HepG2 (cell line): Measurements from ENCODE around the gene CELF4. TPM values are rescaled to one million over a fixed set of nuclear protein-coding genes. Genes with fewer than 3 reads are reported as not detected.

Experiments used
- ATAC-seq: fragments of 200-7000 bp; cut with Tn5 transposase; 3 replicates; pipeline ENCODE4 v1.9.1; 2020; ENCODE audit warnings: mild to moderate bottlenecking, moderate library complexity
- BruUV-seq: library from RNA; stranded (reverse); fragments of 400-500 nt; replicated peaks from 2 replicates; lab custom pipeline; 2021; lab: Mats Ljungman, UMichigan
- CTCF ChIA-PET: fragments of 300-600 bp; formaldehyde crosslinking; extraction: SDS; loops from one replicate; lab custom pipeline; 2021; ENCODE audit warnings: low total read pairs, inconsistent platforms, low intra/inter-chr PET ratio; lab: Yijun Ruan, JAX
- POLR2A ChIA-PET: fragments of 350-600 bp; sonication (Branson Sonifier 250); formaldehyde crosslinking; loops from one replicate; lab custom pipeline; 2020; ENCODE audit warnings: antibody characterized with exemption, inconsistent platforms; lab: Yijun Ruan, JAX
- DNase-seq: peaks from one replicate; pipeline ENCODE4 v3.0.0-alpha.2; 2015; ENCODE audit warnings: low spot score
- FAIRE-seq: peaks from 3 replicates; lab custom pipeline; 2011; peaks lifted over from hg19 to GRCh38; lab: Jason Lieb, UNC
- H2AFZ ChIP-seq: one replicate; pipeline ENCODE4 v1.6.1; 2011; ENCODE audit warnings: low read length, inconsistent platforms
- H3K27ac ChIP-seq: fragments of 300-600 bp; 3 replicates; pipeline ENCODE4 v1.8.0; 2011; ENCODE audit warnings: mixed run types, mild to moderate bottlenecking, mixed read lengths, low read length, inconsistent platforms; ENCODE audit not compliant: insufficient read depth; ENCODE audit errors: extremely low read length
- H3K27me3 ChIP-seq, 2 experiments: fragments of 200-600 bp in 1 of 2; 2 replicates in 1 of 2; 3 replicates in 1 of 2; pipeline versions ENCODE4 v1.6.0 to v1.8.0; 2011; ENCODE audit warnings: low read length in 2 of 2, mild to moderate bottlenecking in 2 of 2, moderate library complexity in 2 of 2, inconsistent platforms in 1 of 2; ENCODE audit not compliant: insufficient read depth in 2 of 2, control insufficient read depth in 1 of 2
- H3K36me3 ChIP-seq, 2 experiments: fragments of 200-600 bp in 1 of 2; replicated peaks in 1 of 2; 2 replicates in 1 of 2; 3 replicates in 1 of 2; pipeline versions ENCODE4 v1.5.1 to v1.8.0; 2011; ENCODE audit warnings: low read length in 2 of 2, inconsistent platforms in 1 of 2; ENCODE audit not compliant: insufficient read depth in 2 of 2, control insufficient read depth in 1 of 2
- H3K4me1 ChIP-seq: 2 replicates; pipeline ENCODE4 v1.5.1; 2012; ENCODE audit warnings: low read length, inconsistent platforms; ENCODE audit not compliant: insufficient read depth
- H3K4me2 ChIP-seq: 2 replicates; pipeline ENCODE4 v1.6.0; 2011; ENCODE audit warnings: low read depth, low read length, inconsistent platforms
- H3K4me3 ChIP-seq, 3 experiments: fragments of 200-600 bp in 1 of 3; sonication (generic), shearing (Covaris generic) in 1 of 3; replicated peaks in 1 of 3; 2 replicates each; pipeline ENCODE4 v1.5.1; 2011 to 2016; ENCODE audit warnings: low read length in 3 of 3, inconsistent platforms in 2 of 3, low read depth in 2 of 3, mild to moderate bottlenecking in 2 of 3, control low read depth in 1 of 3, mixed read lengths in 1 of 3; ENCODE audit not compliant: insufficient read depth in 1 of 3
- H3K79me2 ChIP-seq: one replicate; pipeline ENCODE4 v1.6.1; 2011; ENCODE audit warnings: low read length, inconsistent platforms; ENCODE audit not compliant: insufficient read depth
- H3K9ac ChIP-seq: 2 replicates; pipeline ENCODE4 v1.6.0; 2011; ENCODE audit warnings: mild to moderate bottlenecking, low read depth, low read length, inconsistent platforms; ENCODE audit not compliant: insufficient read depth
- H3K9me3 ChIP-seq: 2 replicates; pipeline ENCODE4 v1.5.1; 2012; ENCODE audit warnings: mild to moderate bottlenecking, low read length
- H4K20me1 ChIP-seq: 2 replicates; pipeline ENCODE4 v1.6.0; 2011; ENCODE audit warnings: inconsistent platforms, mild to moderate bottlenecking, low read length, moderate library complexity; ENCODE audit not compliant: insufficient read depth
- RBAK ChIP-seq: sonication (generic); formaldehyde crosslinking; IDR thresholded peaks from 2 replicates; pipeline ENCODE4 v1.5.1; 2020; ENCODE audit warnings: mild to moderate bottlenecking, missing genetic modification reagents
- SP1 ChIP-seq, 2 experiments: fragments of 450-650 bp in 1 of 2; sonication (generic) in 1 of 2; formaldehyde crosslinking in 1 of 2; IDR thresholded peaks; 2 replicates each; pipeline versions ENCODE4 v1.4.0 to v1.6.1; 2016 to 2020; ENCODE audit warnings: missing genetic modification reagents in 1 of 2
- TEF ChIP-seq: sonication (generic); formaldehyde crosslinking; IDR thresholded peaks from 2 replicates; pipeline ENCODE4 v1.5.0; 2020; ENCODE audit warnings: missing genetic modification reagents
- USF2 ChIP-seq, 2 experiments: sonication (generic) in 1 of 2; formaldehyde crosslinking in 1 of 2; IDR thresholded peaks; 2 replicates each; pipeline versions ENCODE4 v1.5.1 to v1.6.1; 2011 to 2020; ENCODE audit warnings: borderline replicate concordance in 1 of 2, low read depth in 1 of 2, low read length in 1 of 2, mild to moderate bottlenecking in 1 of 2, missing genetic modification reagents in 1 of 2, moderate library complexity in 1 of 2
- ZNF335 ChIP-seq: sonication (generic); formaldehyde crosslinking; IDR thresholded peaks from 2 replicates; pipeline ENCODE4 v1.4.0; 2020; ENCODE audit warnings: missing genetic modification reagents
- ZNF589 ChIP-seq: sonication (generic); formaldehyde crosslinking; conservative IDR thresholded peaks from 2 replicates; pipeline ENCODE4 v1.8.0; 2022; ENCODE audit warnings: mild to moderate bottlenecking, moderate library complexity, missing genetic modification reagents
- WGBS: methylation state at CpG from one replicate; pipeline ENCODE4 v1.1.6; 2017; ENCODE audit warnings: low lambda C conversion rate; 5-methylcytosine and 5-hydroxymethylcytosine counted together
- in situ Hi-C: cut with HindIII; loops from 2 replicates; pipeline ENCODE4 v1.10.0; 2017; ENCODE audit warnings: low pct_unique_long_range_greater_than_20kb; ENCODE audit not compliant: extremely low pct_ligation_motif_present
- intact Hi-C: fragments of 100-400 bp; cut with micrococcal nuclease; formaldehyde crosslinking; loops from one replicate; pipeline ENCODE4 v1.10.0; 2022; ENCODE audit not compliant: unreplicated experiment
- polyA plus RNA-seq, 8 experiments: library from polyadenylated mRNA; depleted of rRNA in 3 of 8; stranded (reverse) in 7 of 8; unstranded in 1 of 8; fragments of >200 nt; fragmentation: Illumina TruSeq in 4 of 8; extraction: Trizol in 4 of 8; gene quantifications; 2 replicates each; pipeline versions ENCODE4 v1.2.1 to v1.2.3, GENCODE V29; 2011 to 2016; ENCODE audit warnings: low read depth in 4 of 8, missing spikeins in 1 of 8, mixed read lengths in 1 of 8; ENCODE audit not compliant: insufficient read depth in 1 of 8
- total RNA-seq, 5 experiments: library from RNA; depleted of rRNA; stranded (reverse); fragments of >200 nt; fragmentation: Illumina TruSeq; extraction: Trizol; gene quantifications; 2 replicates each; pipeline ENCODE4 v1.2.3, GENCODE V29; 2016; ENCODE audit warnings: low read depth in 1 of 5

The CELF4 gene
- total and polyA plus RNA-seq, 2 of the 13 experiments (the other 11 are each of a cell fraction or from before 2014, with no cell fraction given): not detected

GRCh38 chr18:37492952-37493351 lies 72.6 kb downstream of the CELF4 start (continued):
- TF ChIP-seq USF2 (IDR thresholded peaks at IDR 0.05; ENCODE audit: low read depth, low read length) (no peak), USF2 (CRISPR knock-in tag; IDR thresholded peaks at IDR 0.05; ENCODE audit: borderline replicate concordance) (no peak), TEF (CRISPR knock-in tag) (no peak)

- intact Hi-C loops (no loop called here), in situ Hi-C loops (loop anchor here (25.0 kb wide), 1 partner anchor 554 kb away; no protein-coding TSS in a partner anchor)
- no peak overlapping the region for H3K9ac ChIP-seq
- ATAC-seq: no peak
- H3K4me2 ChIP-seq: no peak overlapping the region
- no peaks in the 10 kb centered on the region for H3K9me3 ChIP-seq
- TF ChIP-seq ZNF589 (CRISPR knock-in tag): no peak
- TF ChIP-seq SP1 (IDR thresholded peaks at IDR 0.05): no peak
- no peak for TF ChIP-seq SP1 (CRISPR knock-in tag; IDR thresholded peaks at IDR 0.05)
- TF ChIP-seq ZNF335: no peak
- no peak for TF ChIP-seq RBAK (CRISPR knock-in tag)
- FAIRE-seq: no peak
- no peak for DNase-seq
- H4K20me1 ChIP-seq: no peaks in the 10 kb centered on the region
- H3K4me3 ChIP-seq: no peak overlapping the region
- ChIA-PET CTCF (no interaction called here), POLR2A (no interaction called here)
- BruUV-seq: no TSS peak
- H3K79me2 ChIP-seq: no peaks in the 10 kb centered on the region
- no peaks in the 10 kb centered on the region for H3K36me3 ChIP-seq
- peaks cover 5 to 53% of the 10 kb centered on the region in 2 experiments; a peak in 4 of 5 replicates for H3K27me3 ChIP-seq
- no peaks in the 10 kb centered on the region for H3K4me1 ChIP-seq
- H3K27ac ChIP-seq: no peak overlapping the region
- 6% methylated on average over 8 of the region's 10 CpGs for WGBS
- H2AFZ ChIP-seq: no peak overlapping the region
These were observed 74.1 kb downstream of the CELF4 start for GRCh38 chr18:37491526-37491925.
